GM21390 (cell line): ENCODE data around the gene FABP2.
A peak's percentile ranks its signal among the peaks of the same experiment; 100 is the strongest.
"Not testable (repeated sequence)": the region's sequence is repeated elsewhere in the genome, so short reads cannot be mapped to it uniquely, and the experiment has no call there.

Experiments
- ATAC-seq: cut with Tn5 transposase; IDR thresholded peaks from one replicate; pipeline ENCODE4 v1.9.1; 2021; ENCODE audit not compliant: unreplicated experiment

FABP2 gene

DNA sequence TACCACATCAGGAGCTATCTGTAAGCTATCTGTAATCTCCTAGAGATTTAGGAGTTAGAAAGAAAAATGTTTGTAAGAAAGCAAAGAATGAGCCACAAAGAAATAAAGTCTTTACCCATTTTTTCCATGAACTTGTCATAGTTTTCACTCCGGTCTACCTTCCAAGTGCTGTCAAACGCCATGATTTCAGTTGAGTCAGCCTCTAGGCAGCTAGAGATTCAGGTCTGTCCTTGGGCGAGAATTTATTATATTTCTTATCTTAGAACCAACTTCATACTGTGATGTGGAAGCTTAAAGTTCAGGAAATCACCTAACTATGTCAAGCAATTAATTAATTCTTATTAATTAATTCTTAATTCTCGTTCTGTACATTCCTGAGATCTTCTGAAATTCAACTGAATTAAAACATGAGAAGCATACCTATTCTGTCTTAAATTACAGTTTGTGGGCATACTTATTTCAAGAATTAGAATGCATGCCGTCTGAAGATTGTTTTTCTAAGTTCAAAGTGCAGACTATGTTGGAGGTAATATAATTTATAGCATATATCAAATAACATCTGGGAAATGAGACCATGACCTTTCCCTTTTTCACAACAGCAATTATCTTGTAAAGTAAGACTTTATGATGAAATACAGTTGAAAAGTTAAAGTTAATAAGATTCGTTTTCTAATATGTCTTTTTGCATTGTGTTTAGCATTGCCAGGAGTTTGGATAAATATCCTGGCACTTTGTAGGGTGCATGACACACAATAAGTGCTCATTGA is at the start of gene FABP2:
Gene FABP2, minus strand, starts transcription at position 218 of the 767 bp plus-strand sequence. Its CDS starts 36 bp downstream, at position 182.
- no peak for ATAC-seq

DNA sequence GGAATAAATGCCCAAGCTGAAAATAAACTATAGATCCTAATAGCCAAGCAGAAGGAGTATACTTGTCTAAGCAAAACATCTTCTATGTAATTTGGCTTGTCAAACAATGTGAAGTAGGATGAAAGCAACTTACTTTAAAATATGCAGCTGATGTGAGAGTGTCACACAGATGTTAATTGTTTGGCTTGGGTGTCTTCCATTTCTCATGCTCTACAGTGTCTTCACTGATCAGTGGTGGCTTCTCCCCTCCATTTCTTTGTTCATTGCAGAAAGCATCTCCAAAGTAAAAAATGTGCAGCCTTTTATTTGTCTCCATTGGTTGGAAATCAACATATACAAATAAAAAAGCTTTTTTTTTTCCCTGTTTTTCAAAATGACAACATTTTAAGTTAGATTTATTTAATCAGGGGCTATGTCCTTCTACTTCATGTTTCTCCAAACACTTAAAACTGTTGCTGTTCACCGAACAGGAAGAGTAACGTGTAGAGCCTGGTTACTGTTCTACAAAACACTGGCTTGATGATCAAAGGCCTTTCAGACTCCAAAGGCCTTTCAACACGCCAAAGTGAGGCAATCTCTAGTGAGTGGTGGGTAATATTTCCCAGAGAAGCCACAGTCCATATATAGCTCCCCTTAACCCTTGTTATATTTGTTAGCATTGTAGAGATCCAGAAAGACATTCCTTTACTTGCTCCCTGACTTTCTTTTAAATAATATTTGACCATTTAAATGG is 49.2 kb upstream of the FABP2 start:
- ATAC-seq, result peak; percentile 12

DNA sequence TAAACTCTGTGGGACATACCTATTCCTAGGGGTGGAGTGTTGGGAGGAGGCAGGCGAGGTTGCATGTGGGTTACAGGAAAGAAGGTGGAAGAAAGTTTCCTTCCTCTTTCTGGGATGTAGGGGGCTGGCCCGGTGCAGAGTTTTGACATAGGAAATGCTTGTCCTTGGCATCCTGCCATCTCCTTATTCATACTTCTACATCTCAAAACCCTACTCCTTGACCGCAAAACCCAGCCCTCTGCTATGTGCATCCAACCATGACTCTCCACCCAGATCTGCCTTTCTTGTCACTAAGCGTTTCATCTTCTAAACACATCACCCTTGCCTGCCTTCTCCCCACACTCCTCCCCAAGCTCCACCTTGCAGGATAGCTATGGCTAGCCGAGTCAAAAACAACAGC is 48.5 kb upstream of the FABP2 start:
- peak; percentile 100 for ATAC-seq

DNA sequence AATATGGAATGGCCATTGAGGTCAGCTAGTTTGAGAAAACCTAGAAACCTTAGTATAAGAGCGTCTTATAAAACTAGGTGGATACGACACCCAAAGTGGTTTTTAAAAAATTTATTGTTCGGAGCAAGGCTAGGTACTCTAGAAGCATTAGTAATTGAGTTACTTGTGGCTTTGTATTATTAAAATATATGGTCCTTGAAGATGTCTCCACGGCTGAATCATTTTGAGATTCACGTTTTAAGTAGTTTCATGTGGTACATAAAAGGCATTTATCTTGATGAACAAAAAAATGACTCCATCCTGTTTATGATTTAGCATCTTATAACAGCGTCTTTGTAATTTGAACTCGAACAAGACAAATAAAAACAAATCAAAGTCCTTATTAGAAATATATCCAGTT is 44.9 kb upstream of the FABP2 start:
- ATAC-seq, result not testable (repeated sequence)

DNA sequence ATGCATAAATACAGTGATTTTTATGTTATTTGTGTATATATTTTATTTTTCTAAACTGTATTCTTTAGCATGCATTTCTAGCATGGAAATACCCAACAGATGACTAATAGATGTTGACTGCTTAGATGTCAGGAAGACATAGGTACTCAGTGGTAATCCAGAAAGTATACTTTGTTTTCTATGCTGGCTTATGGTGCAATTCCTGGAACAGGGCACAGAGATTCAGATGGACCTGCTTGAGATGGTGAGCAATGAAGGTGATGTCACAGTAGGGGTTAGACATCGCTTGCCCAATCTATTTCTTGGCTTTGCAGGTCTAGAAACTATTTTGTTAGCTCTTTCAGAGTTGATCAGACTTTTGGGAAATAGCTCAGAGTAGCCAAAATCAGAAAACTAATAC is 42.3 kb upstream of the FABP2 start:
- not testable (repeated sequence) for ATAC-seq

DNA sequence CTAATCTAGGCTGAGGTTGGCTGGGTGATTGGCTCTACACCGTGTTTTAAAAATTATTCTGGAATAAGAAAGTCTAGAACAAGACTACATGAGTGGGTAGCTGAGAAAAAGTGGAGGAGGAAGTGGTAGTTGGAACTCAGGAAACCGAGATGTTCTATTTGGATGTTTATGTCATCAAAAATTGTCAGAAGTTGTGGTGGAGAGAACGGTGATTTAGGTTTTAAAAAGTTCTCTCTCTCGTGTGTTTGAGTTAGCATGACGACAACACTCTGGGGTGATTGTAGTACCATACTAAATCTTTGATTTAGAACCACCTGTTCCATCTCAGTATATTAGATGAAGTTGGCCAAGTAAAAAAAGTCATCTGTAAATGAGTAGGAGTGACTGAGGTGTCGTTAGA is 41.4 kb upstream of the FABP2 start:
- not testable (repeated sequence) for ATAC-seq

DNA sequence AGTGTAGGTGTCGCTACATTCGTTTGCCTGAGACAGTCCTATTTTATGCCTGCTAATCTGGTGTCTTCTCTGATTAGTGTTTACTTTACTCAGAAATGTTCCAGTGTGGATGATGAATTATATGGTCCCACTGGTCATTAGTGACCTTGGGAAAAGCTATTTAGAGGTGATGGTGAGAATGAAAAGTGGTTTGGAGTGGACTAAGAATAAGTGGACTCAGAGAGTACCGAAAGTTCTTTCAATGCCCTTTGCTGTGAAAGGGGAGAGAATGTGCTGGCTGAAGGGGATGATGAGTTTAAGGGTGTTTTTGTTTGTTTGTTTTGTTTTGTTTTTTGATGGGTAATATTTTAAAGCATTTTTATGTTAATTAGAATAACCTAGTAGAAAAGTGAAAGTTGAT is 40.5 kb upstream of the FABP2 start:
- not testable (repeated sequence) for ATAC-seq

DNA sequence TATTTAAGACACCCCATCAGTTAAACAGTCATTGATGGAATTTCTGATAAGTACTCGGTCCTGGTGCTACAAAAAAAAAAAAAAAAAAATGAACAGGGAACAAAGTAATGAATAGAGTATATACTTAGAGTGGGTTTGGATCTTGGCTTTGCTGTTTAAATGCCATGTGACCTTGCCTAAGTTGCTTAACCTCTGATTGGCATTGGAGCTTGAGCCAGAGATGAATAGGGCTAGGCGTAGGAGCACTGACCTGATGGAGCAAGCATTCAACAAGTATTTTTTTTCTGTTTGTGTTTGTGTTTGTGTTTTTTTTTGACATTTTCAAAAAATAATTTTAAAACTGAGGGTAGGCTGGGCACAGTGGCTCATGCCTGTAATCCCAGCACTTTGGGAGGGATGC is 37.9 kb upstream of the FABP2 start:
- ATAC-seq, result not testable (repeated sequence)

DNA sequence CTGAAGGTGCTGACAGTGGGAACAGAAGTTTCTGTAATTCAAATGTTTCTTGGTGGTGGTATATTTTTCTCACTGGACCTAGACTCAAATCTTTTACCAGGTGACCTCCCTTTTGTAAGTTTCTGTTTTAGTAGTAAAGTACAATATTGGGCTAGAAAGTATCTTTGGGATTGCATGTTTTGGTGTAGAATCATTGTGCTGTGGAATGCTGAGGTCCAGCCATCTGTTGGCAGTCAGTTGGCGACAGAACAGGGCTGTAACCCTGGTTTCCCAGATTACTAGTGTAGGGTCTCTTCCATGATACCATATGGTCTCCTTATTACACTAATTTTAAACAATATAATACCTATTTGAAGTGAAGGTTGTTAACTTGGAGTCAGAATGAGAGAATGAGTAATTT is 34.9 kb upstream of the FABP2 start:
- not testable (repeated sequence) for ATAC-seq

DNA sequence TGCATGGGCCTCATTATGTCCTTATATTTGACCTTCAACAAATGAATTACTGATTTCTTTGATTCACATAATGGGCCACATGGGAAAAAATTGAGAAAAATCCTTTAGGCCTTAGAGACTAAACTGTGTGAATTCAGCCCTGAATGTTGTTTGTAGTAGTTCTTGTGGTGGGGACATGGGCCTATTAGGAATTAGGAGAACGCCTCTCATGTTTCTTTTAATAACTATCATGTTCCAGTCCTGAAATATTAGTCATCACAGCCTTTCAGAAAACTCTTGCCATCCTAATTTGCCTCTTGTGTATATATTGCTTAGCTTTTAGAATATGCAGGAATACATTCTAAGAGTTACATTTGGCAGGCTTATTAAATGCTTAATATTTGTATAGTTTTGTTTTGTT is 34.1 kb upstream of the FABP2 start:
- ATAC-seq, result not testable (repeated sequence)

DNA sequence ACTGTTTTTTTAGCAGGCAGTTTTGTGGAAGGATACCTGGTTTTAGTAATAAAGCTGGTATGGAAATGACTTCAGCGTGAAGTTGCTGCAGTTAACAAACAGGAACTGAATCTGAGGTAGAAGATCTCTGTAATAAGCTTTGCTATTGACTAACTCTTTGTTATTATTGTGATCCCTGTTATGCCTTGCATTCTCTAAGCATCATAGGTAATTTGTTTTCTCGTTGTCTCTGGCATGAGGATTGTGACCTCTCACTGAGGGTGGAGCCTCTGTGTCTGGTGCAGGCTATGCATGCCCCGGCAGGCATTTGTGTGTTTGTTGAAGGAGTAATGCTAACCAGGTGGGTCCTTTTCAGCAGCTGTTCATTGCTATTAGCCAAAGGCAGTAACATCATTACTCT is 31.4 kb upstream of the FABP2 start:
- ATAC-seq, result not testable (repeated sequence)

DNA sequence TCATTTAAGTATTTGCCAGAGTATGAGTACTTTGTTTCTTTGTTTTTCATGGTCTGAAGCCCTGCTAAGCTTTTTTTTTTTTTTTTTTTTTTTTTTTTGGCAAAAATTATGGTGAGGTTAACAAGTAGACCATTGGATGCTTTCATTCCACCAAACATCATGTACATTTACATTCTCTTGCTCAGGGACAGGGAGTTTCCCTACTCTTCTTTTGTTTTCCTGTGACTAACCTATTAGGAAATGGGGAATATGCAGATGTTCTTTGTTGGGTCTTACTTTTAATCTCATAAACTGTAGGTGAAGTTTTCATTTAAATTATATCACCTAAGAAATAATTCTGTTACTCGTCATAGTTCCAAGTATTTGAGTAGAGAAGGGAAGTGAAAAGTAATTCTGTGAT is 26.2 kb upstream of the FABP2 start:
- not testable (repeated sequence) for ATAC-seq

DNA sequence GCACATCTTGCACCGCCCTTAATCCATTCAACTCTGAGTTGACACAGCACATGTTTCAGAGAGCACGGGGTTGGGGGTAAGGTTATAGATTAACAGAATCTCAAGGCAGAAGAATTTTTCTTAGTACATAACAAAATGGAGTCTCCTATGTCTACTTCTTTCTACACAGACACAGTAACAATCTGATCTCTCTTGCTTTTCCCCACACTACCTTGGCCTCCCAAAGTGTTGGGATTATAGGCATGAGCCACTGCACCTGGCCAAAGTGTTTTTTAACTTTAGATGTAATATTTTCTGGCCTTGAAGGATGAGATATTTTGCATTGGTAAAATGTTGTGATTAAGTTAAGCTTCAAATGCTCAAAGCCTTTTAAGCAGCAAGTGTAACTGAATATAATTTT is 21.4 kb upstream of the FABP2 start:
- not testable (repeated sequence) for ATAC-seq

DNA sequence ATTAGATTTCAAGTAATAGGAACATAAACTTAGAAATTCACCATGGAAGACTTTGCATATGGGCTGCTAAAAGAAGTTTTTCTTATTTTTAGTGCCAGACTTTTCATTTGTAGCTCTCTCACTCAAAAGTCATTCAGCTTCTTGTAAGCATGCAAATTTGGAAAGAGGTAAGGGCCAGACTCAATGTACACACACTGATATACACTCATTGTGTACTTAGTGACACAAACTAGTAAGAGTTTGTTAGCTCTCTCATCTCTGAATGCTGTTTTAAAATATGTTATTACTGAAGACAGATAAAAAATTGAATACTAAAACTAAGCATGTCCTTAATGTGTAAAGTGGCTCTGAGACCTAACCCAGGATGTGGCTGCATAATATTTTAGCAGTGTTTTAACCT is 18.0 kb upstream of the FABP2 start:
- ATAC-seq, result not testable (repeated sequence)

DNA sequence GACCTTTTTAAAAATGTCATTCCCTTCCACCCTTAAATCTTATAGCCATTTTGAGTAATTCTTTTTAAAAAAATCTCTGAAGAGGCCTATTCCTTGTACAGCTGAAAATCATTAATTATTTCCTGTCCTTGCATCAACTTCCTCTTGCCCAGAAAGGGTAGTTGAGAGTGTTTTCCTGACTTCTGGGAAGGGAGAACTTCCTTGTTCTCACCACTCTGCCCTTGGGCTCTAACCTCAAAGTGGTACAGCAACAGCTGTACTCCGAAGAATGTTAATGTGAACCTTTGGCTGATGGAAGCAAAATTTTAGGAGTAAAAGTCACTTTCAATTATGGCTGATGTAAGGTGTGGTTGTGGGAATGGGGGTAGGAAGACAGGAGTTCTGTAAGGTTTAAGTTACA is 15.1 kb upstream of the FABP2 start:
- no peak for ATAC-seq

DNA sequence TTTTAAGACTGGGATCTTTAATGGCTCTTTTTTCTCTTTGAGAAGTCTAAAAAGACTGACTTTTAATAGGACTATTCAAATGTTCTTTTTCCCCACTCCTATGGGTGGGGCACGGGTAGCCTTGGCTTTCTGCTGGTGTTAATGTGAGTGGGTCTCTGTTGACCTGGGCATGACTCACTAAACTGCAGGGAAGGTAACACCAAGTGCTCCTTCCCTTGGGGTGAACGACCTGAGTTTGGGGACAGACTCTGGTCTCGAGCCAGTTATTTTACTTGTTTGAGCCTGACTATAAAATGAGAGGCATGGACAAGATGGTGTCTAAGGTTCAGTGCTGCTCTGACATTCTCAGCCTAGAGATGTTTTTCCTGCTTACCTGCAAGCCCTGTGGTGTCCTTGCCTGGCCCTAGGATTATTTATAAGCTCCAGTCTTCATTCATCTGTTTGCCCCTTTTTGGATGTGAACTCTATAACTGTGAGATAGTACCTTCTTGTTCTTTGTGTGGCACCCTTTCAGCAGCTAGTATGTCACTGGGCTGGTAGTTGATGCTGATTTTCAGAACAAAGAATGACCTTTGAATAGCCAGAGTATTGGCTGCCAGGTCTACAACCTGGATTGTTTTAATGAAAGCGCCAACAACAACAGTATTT is 14.5 kb upstream of the FABP2 start:
- not testable (repeated sequence) for ATAC-seq

DNA sequence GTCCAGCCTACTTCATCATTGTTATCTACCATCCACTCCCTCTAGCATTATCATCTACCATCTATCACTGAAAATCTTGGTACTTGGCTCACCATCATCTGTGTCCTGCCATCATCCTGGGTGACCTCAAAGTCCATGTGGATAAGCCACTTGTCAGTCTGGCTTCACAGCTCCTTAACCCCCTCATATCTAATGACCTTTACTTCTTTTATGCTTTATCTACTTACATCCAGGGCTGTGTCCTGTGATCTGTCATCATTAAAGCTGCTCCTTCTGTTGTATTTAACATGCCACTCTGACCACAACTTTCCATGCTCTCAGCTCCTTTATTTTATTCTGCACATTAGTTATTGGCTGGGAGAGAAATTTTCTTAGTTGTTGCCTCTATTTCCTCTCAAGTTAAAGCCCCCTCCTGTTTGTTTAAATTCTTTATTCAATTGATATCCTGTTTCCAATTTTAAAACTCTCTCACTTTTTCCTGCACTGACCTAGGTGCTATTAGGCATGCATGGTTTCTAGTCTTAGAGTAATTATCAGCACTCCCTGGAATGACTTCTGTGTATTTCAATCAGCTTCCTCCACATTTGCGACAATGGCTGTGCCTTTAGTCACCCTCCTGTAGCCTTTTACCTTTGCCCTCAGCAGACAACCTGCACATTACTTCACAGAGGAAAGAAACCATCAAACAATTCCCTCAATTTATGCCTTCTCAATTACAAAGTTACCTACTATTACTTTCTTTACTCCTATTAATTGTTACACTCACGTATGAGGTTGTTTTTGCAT is 8.1 kb upstream of the FABP2 start:
- no peak for ATAC-seq

DNA sequence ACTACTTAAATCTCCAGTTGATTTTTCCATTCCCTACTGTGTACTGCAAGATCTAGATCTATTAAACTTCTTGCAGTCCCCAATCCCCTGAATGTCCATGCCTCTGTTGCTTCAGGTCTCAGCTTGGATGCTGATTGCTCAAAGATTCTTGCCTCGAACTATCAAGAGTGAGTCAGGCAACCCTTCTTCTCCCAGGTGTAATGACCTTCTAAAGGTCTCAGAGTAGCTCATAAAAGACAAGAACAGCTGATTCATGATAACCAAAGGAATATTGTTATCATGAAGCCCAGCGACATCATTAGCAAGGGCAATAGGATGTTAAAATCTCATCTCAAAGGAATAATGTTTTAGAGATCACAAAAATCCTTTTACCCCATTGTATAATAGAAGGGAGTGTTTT is 6.8 kb upstream of the FABP2 start:
- no peak for ATAC-seq

DNA sequence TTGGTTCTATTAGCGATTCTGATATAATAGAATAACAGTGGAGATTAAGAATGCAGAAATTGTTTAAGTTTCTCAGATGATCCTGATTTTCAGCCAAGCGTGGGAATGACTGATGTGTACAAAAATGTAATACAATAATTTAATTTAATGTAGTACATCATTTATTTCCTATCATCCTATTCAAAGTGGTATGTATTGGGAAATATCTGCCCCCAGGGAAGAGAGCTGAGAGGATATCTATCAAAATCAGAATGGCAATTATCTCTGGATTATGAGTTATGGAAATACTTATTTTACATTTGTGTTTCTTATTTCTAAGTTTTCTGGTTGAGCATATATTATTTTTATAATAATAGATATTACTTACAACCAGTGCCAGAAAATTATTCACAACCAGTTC is 3.9 kb downstream of the FABP2 start:
- ATAC-seq, result no peak

DNA sequence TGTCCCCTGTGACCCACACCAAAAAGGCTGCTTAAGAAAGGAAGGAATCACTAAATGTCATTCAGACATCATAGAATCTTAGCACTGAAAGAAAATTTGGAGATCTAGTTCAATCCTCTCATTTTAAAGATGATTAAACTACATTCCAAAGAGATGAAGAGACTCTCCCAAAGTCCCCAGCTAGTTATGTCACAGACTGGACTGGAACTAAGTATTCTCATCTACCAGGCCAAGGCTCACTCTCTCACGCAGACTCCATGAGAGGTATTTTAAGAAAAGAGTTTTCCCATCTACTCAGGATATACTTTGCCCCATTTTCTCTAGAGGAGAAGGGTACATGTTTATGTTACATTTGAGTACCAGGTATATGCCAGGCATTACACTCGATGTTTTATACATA is 6.9 kb downstream of the FABP2 start:
- no peak for ATAC-seq

DNA sequence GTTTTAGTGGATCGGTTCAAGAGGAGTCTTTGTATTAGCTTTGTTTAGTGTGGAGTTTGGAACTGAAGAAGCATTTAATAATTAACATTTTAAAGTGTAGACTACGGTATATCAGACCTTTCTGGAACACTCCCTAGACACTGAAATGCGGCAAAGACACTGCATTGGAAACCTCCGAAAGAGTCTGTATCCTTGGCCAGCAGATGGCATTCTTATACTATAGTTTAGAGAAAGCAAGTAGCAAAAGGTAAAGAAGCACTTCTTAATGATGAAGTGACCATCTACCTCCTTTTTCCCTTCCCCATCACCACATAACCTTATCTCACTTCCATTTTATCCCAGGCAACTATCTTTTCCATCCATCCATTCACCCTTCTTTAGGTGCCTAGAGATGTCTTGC is 7.6 kb downstream of the FABP2 start:
- ATAC-seq, result no peak
